ENCODE results near the gene AKAP17A.
"Not testable (repeated sequence)": the region's sequence is repeated elsewhere in the genome, so short reads cannot be mapped to it uniquely, and the experiment has no call there.

The AKAP17A gene, protein sequence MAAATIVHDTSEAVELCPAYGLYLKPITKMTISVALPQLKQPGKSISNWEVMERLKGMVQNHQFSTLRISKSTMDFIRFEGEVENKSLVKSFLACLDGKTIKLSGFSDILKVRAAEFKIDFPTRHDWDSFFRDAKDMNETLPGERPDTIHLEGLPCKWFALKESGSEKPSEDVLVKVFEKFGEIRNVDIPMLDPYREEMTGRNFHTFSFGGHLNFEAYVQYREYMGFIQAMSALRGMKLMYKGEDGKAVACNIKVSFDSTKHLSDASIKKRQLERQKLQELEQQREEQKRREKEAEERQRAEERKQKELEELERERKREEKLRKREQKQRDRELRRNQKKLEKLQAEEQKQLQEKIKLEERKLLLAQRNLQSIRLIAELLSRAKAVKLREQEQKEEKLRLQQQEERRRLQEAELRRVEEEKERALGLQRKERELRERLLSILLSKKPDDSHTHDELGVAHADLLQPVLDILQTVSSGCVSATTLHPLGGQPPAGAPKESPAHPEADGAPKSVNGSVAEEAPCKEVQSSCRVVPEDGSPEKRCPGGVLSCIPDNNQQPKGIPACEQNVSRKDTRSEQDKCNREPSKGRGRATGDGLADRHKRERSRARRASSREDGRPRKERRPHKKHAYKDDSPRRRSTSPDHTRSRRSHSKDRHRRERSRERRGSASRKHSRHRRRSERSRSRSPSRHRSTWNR

DNA sequence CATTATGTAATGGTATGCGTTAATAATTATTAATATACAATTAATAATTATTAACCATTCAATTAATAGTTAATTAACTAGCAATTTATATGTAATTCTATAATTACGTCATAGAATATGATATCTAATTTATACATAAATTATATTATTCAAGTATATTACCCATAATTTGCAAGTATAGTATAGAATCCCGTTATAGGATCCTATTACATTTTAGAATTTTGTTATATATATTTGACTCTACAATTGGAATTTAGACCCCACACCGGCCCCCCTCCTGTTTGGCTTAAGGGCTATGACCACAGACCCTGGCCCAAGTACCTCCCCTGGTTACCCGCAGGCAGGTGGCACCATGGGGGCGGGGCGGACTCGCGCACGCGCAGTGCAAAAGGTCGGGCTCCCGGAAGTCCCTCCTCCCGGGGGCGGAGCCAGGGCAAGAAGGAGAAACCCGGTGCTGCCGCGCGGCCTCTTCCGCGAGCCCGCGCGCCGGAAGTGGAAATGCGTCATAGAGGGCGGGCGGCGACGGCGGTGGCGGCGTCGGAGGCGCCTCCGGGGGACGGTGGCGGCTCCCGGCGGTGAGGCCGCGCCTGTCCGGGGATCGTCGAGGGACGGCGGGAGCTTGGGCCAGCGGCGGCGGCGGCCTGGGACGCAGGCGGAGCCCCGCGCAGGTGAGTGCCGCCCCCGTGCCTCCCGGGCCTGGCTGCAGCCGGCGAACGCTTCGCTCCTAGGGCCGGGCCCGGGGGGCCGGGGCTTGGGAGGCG is at the start of gene AKAP17A:
TSS of gene AKAP17A (plus strand) at position 503 of the 761 bp plus-strand sequence. CDS start 1,859 bp downstream, outside the sequence.
- peak; percentile 69 for DNase-seq

GRCh38 chrX:1542994-1543725 is 48.2 kb upstream of the AKAP17A start:
- DNase-seq, result no peak

DNA sequence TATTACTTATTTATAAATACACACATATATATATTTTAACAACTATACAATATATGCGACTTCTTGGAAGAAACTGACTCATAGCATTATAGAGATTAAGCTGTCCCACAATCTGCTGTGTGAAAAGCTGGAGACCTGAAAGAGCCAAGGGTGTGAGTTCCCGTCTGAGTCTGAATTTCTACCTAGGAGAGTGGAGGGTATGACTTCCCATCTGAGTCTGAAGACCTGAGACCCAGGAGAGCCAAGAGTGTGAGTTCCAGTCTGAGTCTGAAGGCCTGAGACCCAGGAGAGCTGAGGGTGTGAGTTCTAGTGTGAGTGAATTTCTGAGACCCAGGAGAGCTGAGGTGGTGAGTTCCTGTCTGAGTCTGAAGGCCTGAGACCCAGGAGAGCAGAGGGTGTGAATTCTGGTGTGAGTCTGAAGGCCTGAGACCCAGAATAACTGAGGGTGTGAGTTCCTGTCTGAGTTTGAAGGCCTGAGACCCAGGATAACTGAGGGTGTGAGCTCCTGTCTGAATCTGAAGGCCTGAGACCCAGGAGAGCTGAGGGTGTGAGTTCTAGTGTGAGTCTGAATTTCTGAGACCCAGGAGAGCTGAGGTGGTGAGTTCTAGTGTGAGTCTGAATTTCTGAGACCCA is 45.5 kb upstream of the AKAP17A start:
- no peak for DNase-seq

GRCh38 chrX:1546691-1547251 is 44.6 kb upstream of the AKAP17A start:
- DNase-seq, result no peak

- DNase-seq, result no peak
Observed at GRCh38 chrX:1551959-1552546, 39.4 kb upstream of the AKAP17A start.

DNA sequence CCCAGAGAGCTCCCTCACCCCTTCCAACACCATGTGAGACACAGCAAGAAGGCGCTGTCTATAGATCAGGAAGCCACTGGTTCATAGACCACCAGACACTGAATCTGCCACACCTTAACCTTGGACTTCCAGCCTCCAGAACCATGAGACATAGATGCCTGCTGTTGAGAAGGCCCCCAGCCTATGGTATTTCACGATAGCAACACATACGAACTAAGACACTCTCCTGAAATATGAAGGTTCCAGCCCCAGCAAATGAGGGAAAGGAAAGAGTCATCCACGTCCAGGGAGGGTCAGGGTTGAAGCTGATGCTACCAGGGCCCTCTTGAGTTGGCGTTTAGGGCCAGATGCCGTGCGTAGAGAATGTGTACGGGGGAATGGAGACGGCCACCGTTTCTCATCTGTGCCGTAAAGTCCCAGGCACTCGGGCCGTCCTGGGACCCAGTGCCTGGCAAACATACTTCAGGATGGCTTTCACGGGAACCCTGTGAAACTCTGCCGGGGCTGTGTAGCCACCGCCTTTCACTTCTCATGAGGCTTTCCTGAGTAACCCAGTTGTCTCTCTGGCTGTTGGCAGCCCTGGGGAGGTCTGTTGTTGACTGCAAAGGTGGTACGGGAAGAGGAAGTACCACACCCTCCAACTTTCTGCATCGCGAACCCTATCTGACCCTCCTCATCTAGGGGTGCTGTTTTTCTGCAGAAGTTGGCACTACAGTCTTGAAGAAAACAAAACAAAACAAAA is 36.8 kb upstream of the AKAP17A start:
- DNase-seq, result no peak

DNA sequence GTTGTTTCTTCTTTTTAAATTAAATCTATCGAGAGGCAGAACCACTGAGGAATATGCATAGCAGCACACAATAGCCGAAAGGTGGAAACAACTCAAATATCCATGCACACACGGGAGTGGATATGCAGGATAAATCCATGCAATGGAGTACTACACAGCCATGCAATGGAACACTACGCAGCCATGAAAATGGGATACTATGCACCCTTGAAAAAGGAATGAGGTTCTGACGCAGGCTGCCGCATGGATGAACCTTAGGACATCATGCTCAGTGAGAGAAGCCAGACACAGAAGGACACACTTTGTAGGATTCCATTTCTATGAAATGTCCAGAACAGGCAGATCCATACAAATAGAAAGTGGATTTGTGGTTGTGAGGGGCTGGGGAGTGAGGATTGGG is 36.0 kb upstream of the AKAP17A start:
- no peak for DNase-seq

GRCh38 chrX:1557442-1557841 is 34.0 kb upstream of the AKAP17A start:
- not testable (repeated sequence) for DNase-seq

DNA sequence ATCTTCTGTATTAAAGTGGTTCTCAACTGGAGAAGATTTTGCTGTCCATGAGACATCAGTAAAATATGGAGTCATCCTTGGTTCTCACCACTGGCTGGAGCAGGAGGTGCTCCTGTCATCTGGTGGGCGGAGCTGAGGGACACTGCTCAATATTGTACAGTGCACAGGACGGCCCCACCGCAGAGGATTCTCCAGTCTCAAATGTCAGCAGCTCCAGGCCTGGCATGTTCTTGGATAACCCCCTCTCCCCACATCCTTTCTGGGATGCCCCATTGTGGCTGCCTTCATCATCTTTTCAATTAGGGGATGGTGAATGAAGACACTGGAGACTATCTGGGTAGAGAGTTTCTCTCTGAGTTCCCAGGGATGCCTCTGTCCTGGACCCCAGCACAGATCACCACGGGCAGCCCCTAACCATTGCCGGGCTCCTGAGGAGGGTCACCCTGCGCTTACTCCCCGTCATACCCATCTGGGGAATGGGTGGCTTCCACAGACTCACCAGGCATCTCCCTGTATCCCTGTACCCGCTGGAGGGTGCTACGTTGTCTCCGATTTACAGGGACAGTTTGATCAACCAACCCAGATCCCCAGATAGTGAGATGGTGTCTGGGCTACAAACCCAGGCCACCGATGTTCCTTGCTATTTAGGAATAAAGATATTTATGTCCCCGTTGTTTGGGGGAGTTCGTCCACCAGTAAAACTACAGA is 32.5 kb upstream of the AKAP17A start:
- DNase-seq, result no peak

- no peak for DNase-seq
Observed at GRCh38 chrX:1561164-1561563, 30.2 kb upstream of the AKAP17A start.

GRCh38 chrX:1564077-1564476 is 27.3 kb upstream of the AKAP17A start:
- DNase-seq, result not testable (repeated sequence)

GRCh38 chrX:1564750-1565683 is 26.4 kb upstream of the AKAP17A start:
- DNase-seq, result no peak

DNA sequence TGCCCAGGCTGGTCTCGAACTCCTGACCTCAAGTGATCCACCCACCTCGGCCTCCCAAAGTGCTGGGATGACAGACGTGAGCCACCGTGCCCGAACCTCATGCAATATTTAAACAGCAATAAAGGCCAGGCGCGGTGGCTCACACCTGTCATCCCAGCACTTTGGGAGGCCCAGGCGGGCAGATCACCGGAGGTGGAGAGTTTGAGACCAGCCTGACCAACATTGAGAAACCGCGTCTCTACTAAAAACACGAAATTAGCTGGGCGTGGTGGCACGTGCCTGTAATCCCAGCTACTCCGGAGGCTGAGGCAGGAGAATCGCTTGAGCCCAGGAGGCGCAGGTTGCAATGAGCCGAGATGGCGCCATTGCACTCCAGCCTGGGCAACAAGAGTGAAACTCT is 17.2 kb upstream of the AKAP17A start:
- DNase-seq, result not testable (repeated sequence)

GRCh38 chrX:1576201-1576992 is 15.0 kb upstream of the AKAP17A start:
- DNase-seq, result no peak

GRCh38 chrX:1577845-1578244 is 13.6 kb upstream of the AKAP17A start:
- no peak for DNase-seq

- DNase-seq, result no peak
Observed at GRCh38 chrX:1578511-1579173, 12.8 kb upstream of the AKAP17A start.

- peak; percentile 47 for DNase-seq
Observed at GRCh38 chrX:1581132-1581531, 10.3 kb upstream of the AKAP17A start.

Data from NCI-H1048 (cell line).